Measurements from ENCODE around the gene GABRP. TPM values are rescaled to one million over a fixed set of nuclear protein-coding genes. Genes with fewer than 3 reads are reported as not detected.

GABRP gene
- total RNA-seq, 1 donor from 2014 or later, result 3.1 TPM

- no peak overlapping the region for H3K4me3 Mint-ChIP-seq (ENCODE audit: low read depth)
- no peak for TF ChIP-seq CTCF (IDR thresholded peaks at IDR 0.05; ENCODE audit: unreplicated experiment)
- peak overlapping the region; percentile 40 for H3K27ac Mint-ChIP-seq
- no peaks in the 10 kb centered on the region for H3K36me3 Mint-ChIP-seq (ENCODE audit: insufficient read depth)
- no peak for DNase-seq (ENCODE audit: low spot score, unreplicated experiment)
- H3K4me1 Mint-ChIP-seq (ENCODE audit: low read depth), result peaks cover 41% of the 10 kb centered on the region
- peaks cover 3% of the 10 kb centered on the region for H3K27me3 Mint-ChIP-seq
- H3K9me3 Mint-ChIP-seq (ENCODE audit: low read depth), result peaks cover 3% of the 10 kb centered on the region
Observed at GRCh38 chr5:170755679-170756456, 27.7 kb upstream of the GABRP start.

GRCh38 chr5:170756691-170757090, 26.8 kb upstream of the GABRP start:
- no peak overlapping the region for H3K4me3 Mint-ChIP-seq (ENCODE audit: low read depth)
- peak overlapping the region; percentile 86 for H3K27ac Mint-ChIP-seq
- H3K27me3 Mint-ChIP-seq, result peaks cover 3% of the 10 kb centered on the region
- no peaks in the 10 kb centered on the region for H3K36me3 Mint-ChIP-seq (ENCODE audit: insufficient read depth)
- TF ChIP-seq CTCF (IDR thresholded peaks at IDR 0.05; ENCODE audit: unreplicated experiment), result no peak
- peaks cover 43% of the 10 kb centered on the region for H3K4me1 Mint-ChIP-seq (ENCODE audit: low read depth)
- H3K9me3 Mint-ChIP-seq (ENCODE audit: low read depth), result peaks cover 3% of the 10 kb centered on the region
- no peak for DNase-seq (ENCODE audit: low spot score, unreplicated experiment)

GRCh38 chr5:170757182-170757601, 26.3 kb upstream of the GABRP start:
- H3K27me3 Mint-ChIP-seq, result peaks cover 3% of the 10 kb centered on the region
- TF ChIP-seq CTCF (IDR thresholded peaks at IDR 0.05; ENCODE audit: unreplicated experiment), result no peak
- H3K9me3 Mint-ChIP-seq (ENCODE audit: low read depth), result peaks cover 3% of the 10 kb centered on the region
- H3K4me3 Mint-ChIP-seq (ENCODE audit: low read depth), result no peak overlapping the region
- H3K27ac Mint-ChIP-seq, result peak overlapping the region; percentile 92
- no peaks in the 10 kb centered on the region for H3K36me3 Mint-ChIP-seq (ENCODE audit: insufficient read depth)
- DNase-seq (ENCODE audit: low spot score, unreplicated experiment), result no peak
- peaks cover 41% of the 10 kb centered on the region for H3K4me1 Mint-ChIP-seq (ENCODE audit: low read depth)

- Mint-ChIP-seq H3K4me3 (ENCODE audit: low read depth) (peak overlapping the region; percentile 20), H3K27me3 (peaks cover 1% of the 10 kb centered on the region), H3K4me1 (ENCODE audit: low read depth) (peaks cover 40% of the 10 kb centered on the region), H3K36me3 (ENCODE audit: insufficient read depth) (no peaks in the 10 kb centered on the region), H3K27ac (peak overlapping the region; percentile 92), H3K9me3 (ENCODE audit: low read depth) (peaks cover 3% of the 10 kb centered on the region)
- no peak for TF ChIP-seq CTCF (IDR thresholded peaks at IDR 0.05; ENCODE audit: unreplicated experiment)
- no peak for DNase-seq (ENCODE audit: low spot score, unreplicated experiment)
Observed at GRCh38 chr5:170757669-170758068, 25.9 kb upstream of the GABRP start.

- peaks cover 38% of the 10 kb centered on the region for H3K4me1 Mint-ChIP-seq (ENCODE audit: low read depth)
- H3K27ac Mint-ChIP-seq, result peak overlapping the region; percentile 92
- peaks cover 3% of the 10 kb centered on the region for H3K9me3 Mint-ChIP-seq (ENCODE audit: low read depth)
- no peak for TF ChIP-seq CTCF (IDR thresholded peaks at IDR 0.05; ENCODE audit: unreplicated experiment)
- no peak for DNase-seq (ENCODE audit: low spot score, unreplicated experiment)
- H3K4me3 Mint-ChIP-seq (ENCODE audit: low read depth), result no peak overlapping the region
- H3K27me3 Mint-ChIP-seq, result no peaks in the 10 kb centered on the region
- no peaks in the 10 kb centered on the region for H3K36me3 Mint-ChIP-seq (ENCODE audit: insufficient read depth)
Observed at GRCh38 chr5:170758481-170758880, 25.0 kb upstream of the GABRP start.

Measured in progenitor cell of endocrine pancreas (in vitro differentiated cells).